HFFc6 (cell line): ENCODE results near the gene PASK. TPM values are rescaled to one million over a fixed set of nuclear protein-coding genes. Genes with fewer than 3 reads are reported as not detected.

Source experiments
- DNase-seq: peaks from one replicate; pipeline ENCODE4 v3.0.0-alpha.2; 2018
- H3K27ac Mint-ChIP-seq: 2 replicates; pipeline ENCODE4 v1.8.0; 2020; ENCODE audit warnings: mild to moderate bottlenecking, mixed read lengths
- H3K27me3 Mint-ChIP-seq: 2 replicates; pipeline ENCODE4 v1.8.0; 2021; ENCODE audit warnings: mild to moderate bottlenecking, moderate library complexity, mixed read lengths; ENCODE audit not compliant: insufficient read depth
- H3K36me3 Mint-ChIP-seq: 2 replicates; pipeline ENCODE4 v1.8.0; 2021; ENCODE audit warnings: low read depth, mixed read lengths
- H3K4me1 Mint-ChIP-seq: 2 replicates; pipeline ENCODE4 v1.8.0; 2020; ENCODE audit warnings: low read depth, mixed read lengths
- H3K4me3 Mint-ChIP-seq: 2 replicates; pipeline ENCODE4 v1.8.0; 2020; ENCODE audit warnings: mild to moderate bottlenecking, moderate library complexity, mixed read lengths
- H3K9me3 Mint-ChIP-seq: 2 replicates; pipeline ENCODE4 v1.8.0; 2020; ENCODE audit warnings: mild to moderate bottlenecking, mixed read lengths
- total RNA-seq, 6 experiments: library from RNA; stranded (reverse); fragmentation: NEBNext Ultra II Directional; extraction: Animal tissue kit (Norgen Biotek cat#: 25700); gene quantifications; 2 replicates in 1 of 6; 3 replicates in 5 of 6; pipeline ENCODE4 v1.2.3, GENCODE V29; 2021
- TF ChIP-seq, protein P1 (sequence below): fragments of 200-600 bp; sonication (generic); IDR thresholded peaks from 2 replicates; pipeline ENCODE4 v1.5.0; 2021; ENCODE audit warnings: antibody characterized with exemption, mild to moderate bottlenecking

Gene PASK
- total RNA-seq, 6 experiments from 2014 or later: 3.3 to 7.1 (median 6.0) TPM

DNA sequence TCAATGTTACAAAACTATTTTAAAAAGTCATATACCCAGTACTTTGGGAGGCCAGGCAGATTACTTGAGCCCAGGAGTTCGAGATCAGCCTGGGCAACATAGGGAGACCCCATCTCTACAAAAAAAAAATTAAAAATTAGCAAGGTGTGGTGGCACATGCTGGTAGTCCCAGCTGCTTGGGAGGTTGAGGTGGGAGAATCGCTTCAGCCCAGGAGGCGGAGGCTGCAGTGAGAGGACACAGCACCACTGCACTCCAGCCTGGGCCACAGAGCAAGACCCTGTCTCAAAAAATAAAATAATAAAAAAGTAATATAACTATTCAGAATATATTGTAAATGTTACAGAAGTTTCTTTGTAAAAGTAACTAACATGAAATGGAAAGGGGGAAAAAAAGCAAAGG, 1.9 kb downstream of the PASK start:
- H3K27me3 Mint-ChIP-seq: peaks cover 2% of the 10 kb centered on the region
- no peak for DNase-seq
- TF ChIP-seq, protein P1, sequence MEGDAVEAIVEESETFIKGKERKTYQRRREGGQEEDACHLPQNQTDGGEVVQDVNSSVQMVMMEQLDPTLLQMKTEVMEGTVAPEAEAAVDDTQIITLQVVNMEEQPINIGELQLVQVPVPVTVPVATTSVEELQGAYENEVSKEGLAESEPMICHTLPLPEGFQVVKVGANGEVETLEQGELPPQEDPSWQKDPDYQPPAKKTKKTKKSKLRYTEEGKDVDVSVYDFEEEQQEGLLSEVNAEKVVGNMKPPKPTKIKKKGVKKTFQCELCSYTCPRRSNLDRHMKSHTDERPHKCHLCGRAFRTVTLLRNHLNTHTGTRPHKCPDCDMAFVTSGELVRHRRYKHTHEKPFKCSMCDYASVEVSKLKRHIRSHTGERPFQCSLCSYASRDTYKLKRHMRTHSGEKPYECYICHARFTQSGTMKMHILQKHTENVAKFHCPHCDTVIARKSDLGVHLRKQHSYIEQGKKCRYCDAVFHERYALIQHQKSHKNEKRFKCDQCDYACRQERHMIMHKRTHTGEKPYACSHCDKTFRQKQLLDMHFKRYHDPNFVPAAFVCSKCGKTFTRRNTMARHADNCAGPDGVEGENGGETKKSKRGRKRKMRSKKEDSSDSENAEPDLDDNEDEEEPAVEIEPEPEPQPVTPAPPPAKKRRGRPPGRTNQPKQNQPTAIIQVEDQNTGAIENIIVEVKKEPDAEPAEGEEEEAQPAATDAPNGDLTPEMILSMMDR: no peak
- no peaks in the 10 kb centered on the region for H3K9me3 Mint-ChIP-seq
- no peaks in the 10 kb centered on the region for H3K36me3 Mint-ChIP-seq
- H3K27ac Mint-ChIP-seq: no peak overlapping the region
- no peak overlapping the region for H3K4me3 Mint-ChIP-seq
- H3K4me1 Mint-ChIP-seq: peaks cover 32% of the 10 kb centered on the region

GRCh38 chr2:241146286-241146685, 3.0 kb downstream of the PASK start:
- no peak for DNase-seq
- H3K4me1 Mint-ChIP-seq: peaks cover 21% of the 10 kb centered on the region
- H3K27me3 Mint-ChIP-seq: peaks cover 1% of the 10 kb centered on the region
- H3K4me3 Mint-ChIP-seq: no peak overlapping the region
- no peak overlapping the region for H3K27ac Mint-ChIP-seq
- TF ChIP-seq, protein P1: no peak
- no peaks in the 10 kb centered on the region for H3K9me3 Mint-ChIP-seq
- no peaks in the 10 kb centered on the region for H3K36me3 Mint-ChIP-seq

DNA sequence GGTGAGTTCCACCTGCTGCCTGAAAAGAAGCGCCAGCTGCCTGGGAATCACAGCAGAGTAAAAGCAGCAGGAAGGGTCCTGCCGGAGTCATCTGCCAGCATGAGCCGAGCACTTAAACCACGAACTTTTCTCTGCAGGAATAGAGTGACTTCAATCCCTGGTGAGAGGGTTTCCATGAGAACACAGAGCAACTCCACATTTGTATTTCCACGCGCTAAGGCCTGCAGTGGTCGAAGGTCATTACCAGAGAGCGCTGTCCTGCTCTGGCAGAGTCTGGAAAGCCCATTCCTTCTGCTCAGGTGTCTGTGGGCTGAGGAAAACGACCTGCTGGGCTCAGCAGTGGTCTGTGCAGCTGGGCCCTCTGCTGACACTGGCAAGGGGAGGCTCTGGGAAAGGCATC, 6.7 kb downstream of the PASK start:
- no peak overlapping the region for H3K27ac Mint-ChIP-seq
- TF ChIP-seq, protein P1: no peak
- DNase-seq: no peak
- no peaks in the 10 kb centered on the region for H3K36me3 Mint-ChIP-seq
- no peak overlapping the region for H3K4me3 Mint-ChIP-seq
- H3K9me3 Mint-ChIP-seq: no peaks in the 10 kb centered on the region
- H3K27me3 Mint-ChIP-seq: peaks cover 2% of the 10 kb centered on the region
- H3K4me1 Mint-ChIP-seq: no peaks in the 10 kb centered on the region; the same call in 1 of the 2 replicates

- TF ChIP-seq, protein P1: no peak
- H3K36me3 Mint-ChIP-seq: no peaks in the 10 kb centered on the region
- peaks cover 2% of the 10 kb centered on the region for H3K27me3 Mint-ChIP-seq
- no peaks in the 10 kb centered on the region; the same call in 1 of the 2 replicates for H3K4me1 Mint-ChIP-seq
- H3K27ac Mint-ChIP-seq: no peak overlapping the region
- no peak overlapping the region for H3K4me3 Mint-ChIP-seq
- H3K9me3 Mint-ChIP-seq: no peaks in the 10 kb centered on the region
- DNase-seq: no peak
Observed at GRCh38 chr2:241142063-241142462, 7.2 kb downstream of the PASK start.

DNA sequence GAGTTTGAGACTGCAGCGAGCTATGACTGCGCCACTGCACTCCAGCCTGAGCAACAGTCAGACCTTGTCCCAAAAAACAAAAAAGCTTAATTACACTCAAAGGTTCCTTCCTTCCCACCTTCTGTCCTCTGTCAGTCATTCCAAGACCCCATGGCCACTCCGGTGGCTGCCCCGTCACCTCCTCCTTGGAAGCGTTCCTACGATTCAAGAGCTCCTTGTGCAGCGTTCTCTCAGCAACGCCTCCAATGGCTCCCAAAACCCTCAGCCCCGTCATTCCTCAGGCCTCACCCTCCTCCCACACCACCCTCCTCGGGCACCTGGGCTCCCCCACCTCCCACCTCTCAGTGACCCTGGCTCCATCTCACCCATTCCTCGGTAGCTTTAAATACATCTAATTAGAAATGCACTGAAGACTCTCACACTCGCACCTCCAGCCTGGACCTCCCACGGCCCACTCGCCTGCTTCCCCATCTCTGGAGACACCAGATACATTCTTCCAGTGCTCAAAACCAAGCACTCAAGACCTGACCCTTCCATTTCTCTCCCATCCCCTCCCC, 8.0 kb downstream of the PASK start:
- Mint-ChIP-seq H3K4me3 (no peak overlapping the region), H3K27ac (no peak overlapping the region)
- TF ChIP-seq, protein P1: no peak

GRCh38 chr2:241140445-241140840, 8.8 kb downstream of the PASK start:
- Mint-ChIP-seq H3K27ac (no peak overlapping the region), H3K27me3 (peaks cover 2% of the 10 kb centered on the region), H3K4me1 (no peaks in the 10 kb centered on the region; the same call in 1 of the 2 replicates), H3K36me3 (no peaks in the 10 kb centered on the region), H3K9me3 (no peaks in the 10 kb centered on the region), H3K4me3 (no peak overlapping the region)
- TF ChIP-seq, protein P1: no peak
- DNase-seq: no peak

More for the DNA sequence above, 8.0 kb downstream of the PASK start:
- H3K36me3 Mint-ChIP-seq: no peaks in the 10 kb centered on the region
- H3K4me1 Mint-ChIP-seq: no peaks in the 10 kb centered on the region; the same call in 1 of the 2 replicates
- peaks cover 2% of the 10 kb centered on the region for H3K27me3 Mint-ChIP-seq
- no peaks in the 10 kb centered on the region for H3K9me3 Mint-ChIP-seq
- no peak for DNase-seq
